Sigmoid colon (tissue), 4 donors: ENCODE data around the gene MYO1F.

Source experiments
- CTCF ChIP-seq, 4 experiments: fragments of 450-650 bp in 3 of 4; fragments of 200-600 bp in 1 of 4; IDR thresholded peaks; one replicate each; pipeline ENCODE4 v1.5.1; 2016 to 2019; ENCODE audit warnings: antibody characterized with exemption in 4 of 4, mild to moderate bottlenecking in 3 of 4, moderate library complexity in 2 of 4
- EP300 ChIP-seq, 4 donors: sonication (generic); formaldehyde crosslinking; IDR thresholded peaks; one replicate each; pipeline ENCODE4 v1.6.1; 2017; ENCODE audit warnings: antibody characterized with exemption in 4 of 4
- POLR2A ChIP-seq, 2 donors: fragments of 450-650 bp; IDR thresholded peaks; one replicate each; pipeline ENCODE4 v1.6.1; 2016; ENCODE audit warnings: antibody characterized with exemption in 2 of 2, mild to moderate bottlenecking in 2 of 2, moderate library complexity in 2 of 2
- POLR2AphosphoS5 ChIP-seq, 4 donors: sonication (generic); formaldehyde crosslinking; IDR thresholded peaks; one replicate each; pipeline ENCODE4 v1.6.1; 2017; ENCODE audit warnings: antibody characterized with exemption in 4 of 4

GRCh38 chr19:8481201-8481600, 96.0 kb downstream of the MYO1F start:
- no peak for TF ChIP-seq POLR2A (IDR thresholded peaks at IDR 0.05)
- no peak for TF ChIP-seq POLR2AphosphoS5 (IDR thresholded peaks at IDR 0.05)
- no peak for TF ChIP-seq CTCF (IDR thresholded peaks at IDR 0.05)
- TF ChIP-seq EP300 (IDR thresholded peaks at IDR 0.05) = no peak
